ENCODE measurements around the gene MEG3.

MEG3 gene

GRCh38 chr14:100807496-100807895, 18.4 kb upstream of the MEG3 start:
- Histone ChIP-seq H3F3A (ENCODE audit: insufficient read depth) (no peaks in the 10 kb centered on the region), H3K79me2 (ENCODE audit: insufficient read depth, low read length) (no peaks in the 10 kb centered on the region), H3K9ac (ENCODE audit: low read length) (no peak overlapping the region), H3K27ac (ENCODE audit: low read depth, low read length) (no peak overlapping the region), H3K9me3 (ENCODE audit: insufficient read depth, low read length) (peaks cover 8% of the 10 kb centered on the region; the same call in 1 of the 2 replicates), H3K36me3 (ENCODE audit: low read length) (no peaks in the 10 kb centered on the region), H3K4me3 (ENCODE audit: insufficient read depth, low read length, poor library complexity, severe bottlenecking) (no peak overlapping the region), H3K4me2 (ENCODE audit: low read depth, low read length, poor library complexity, severe bottlenecking) (no peak overlapping the region), H4K20me1 (ENCODE audit: low read depth, low read length) (no peaks in the 10 kb centered on the region), H2AFZ (ENCODE audit: low read depth, low read length, severe bottlenecking) (no peak overlapping the region), H3K27me3 (ENCODE audit: low read length) (no peaks in the 10 kb centered on the region), H3K9me2 (replicated peaks; ENCODE audit: insufficient read depth, low read length) (no peaks in the 10 kb centered on the region)
- TF ChIP-seq EZH2phosphoT487 (conservative IDR thresholded peaks at IDR 0.05; ENCODE audit: low read length), result no peak

GRCh38 chr14:100807979-100808734, 17.8 kb upstream of the MEG3 start:
- Histone ChIP-seq H3K27ac (ENCODE audit: low read depth, low read length) (no peak overlapping the region), H3K9ac (ENCODE audit: low read length) (no peak overlapping the region), H4K20me1 (ENCODE audit: low read depth, low read length) (no peaks in the 10 kb centered on the region), H3K9me3 (ENCODE audit: insufficient read depth, low read length) (peaks cover 8% of the 10 kb centered on the region; the same call in 1 of the 2 replicates), H3K36me3 (ENCODE audit: low read length) (no peaks in the 10 kb centered on the region), H3K4me3 (ENCODE audit: insufficient read depth, low read length, poor library complexity, severe bottlenecking) (no peak overlapping the region), H3K4me2 (ENCODE audit: low read depth, low read length, poor library complexity, severe bottlenecking) (no peak overlapping the region), H3F3A (ENCODE audit: insufficient read depth) (no peaks in the 10 kb centered on the region), H2AFZ (ENCODE audit: low read depth, low read length, severe bottlenecking) (no peak overlapping the region), H3K79me2 (ENCODE audit: insufficient read depth, low read length) (no peaks in the 10 kb centered on the region), H3K27me3 (ENCODE audit: low read length) (no peaks in the 10 kb centered on the region), H3K9me2 (replicated peaks; ENCODE audit: insufficient read depth, low read length) (no peaks in the 10 kb centered on the region)
- TF ChIP-seq CTCF (IDR thresholded peaks at IDR 0.05; ENCODE audit: insufficient read depth, low read length, poor library complexity, severe bottlenecking) (no peak), EZH2phosphoT487 (conservative IDR thresholded peaks at IDR 0.05; ENCODE audit: low read length) (no peak)

DNA sequence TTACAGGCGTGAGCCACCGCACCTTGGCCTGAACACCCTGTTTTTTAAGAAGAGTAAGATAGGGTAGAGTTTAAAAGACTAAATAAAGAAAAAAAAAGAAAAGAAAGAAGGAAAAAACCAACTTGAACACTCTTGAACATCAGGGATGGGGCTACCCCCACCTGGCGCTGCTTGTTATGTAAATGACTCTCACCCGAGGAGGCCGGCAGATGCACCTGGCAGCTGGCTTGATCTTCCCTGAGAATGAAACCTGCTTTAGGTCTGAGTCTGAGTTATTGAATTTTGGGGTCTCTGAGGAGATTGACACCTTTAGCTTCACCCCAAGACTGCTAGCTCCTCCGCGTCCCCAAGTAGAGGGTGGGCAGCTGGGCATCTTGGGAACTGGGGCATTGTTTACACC, 15.5 kb upstream of the MEG3 start:
- Histone ChIP-seq H3K27me3 (ENCODE audit: low read length) (no peaks in the 10 kb centered on the region), H3K9me2 (replicated peaks; ENCODE audit: insufficient read depth, low read length) (no peaks in the 10 kb centered on the region), H3K36me3 (ENCODE audit: low read length) (no peaks in the 10 kb centered on the region), H3K79me2 (ENCODE audit: insufficient read depth, low read length) (no peaks in the 10 kb centered on the region), H3K9me3 (ENCODE audit: insufficient read depth, low read length) (peaks cover 8% of the 10 kb centered on the region; the same call in 1 of the 2 replicates), H3K4me3 (ENCODE audit: insufficient read depth, low read length, poor library complexity, severe bottlenecking) (no peak overlapping the region), H3K4me2 (ENCODE audit: low read depth, low read length, poor library complexity, severe bottlenecking) (no peak overlapping the region), H3F3A (ENCODE audit: insufficient read depth) (no peaks in the 10 kb centered on the region), H2AFZ (ENCODE audit: low read depth, low read length, severe bottlenecking) (no peak overlapping the region), H3K27ac (ENCODE audit: low read depth, low read length) (no peak overlapping the region), H4K20me1 (ENCODE audit: low read depth, low read length) (no peaks in the 10 kb centered on the region), H3K9ac (ENCODE audit: low read length) (no peak overlapping the region)
- TF ChIP-seq CTCF (IDR thresholded peaks at IDR 0.05; ENCODE audit: insufficient read depth, low read length, poor library complexity, severe bottlenecking) (no peak), EZH2phosphoT487 (conservative IDR thresholded peaks at IDR 0.05; ENCODE audit: low read length) (no peak)

- Histone ChIP-seq H3K79me2 (ENCODE audit: insufficient read depth, low read length) (no peaks in the 10 kb centered on the region), H3K27me3 (ENCODE audit: low read length) (no peaks in the 10 kb centered on the region), H3K36me3 (ENCODE audit: low read length) (no peaks in the 10 kb centered on the region), H3K9me3 (ENCODE audit: insufficient read depth, low read length) (peaks cover 8% of the 10 kb centered on the region; the same call in 1 of the 2 replicates), H3K4me2 (ENCODE audit: low read depth, low read length, poor library complexity, severe bottlenecking) (no peak overlapping the region), H3K27ac (ENCODE audit: low read depth, low read length) (no peak overlapping the region), H3F3A (ENCODE audit: insufficient read depth) (no peaks in the 10 kb centered on the region), H3K4me3 (ENCODE audit: insufficient read depth, low read length, poor library complexity, severe bottlenecking) (no peak overlapping the region), H3K9me2 (replicated peaks; ENCODE audit: insufficient read depth, low read length) (no peaks in the 10 kb centered on the region), H2AFZ (ENCODE audit: low read depth, low read length, severe bottlenecking) (no peak overlapping the region), H4K20me1 (ENCODE audit: low read depth, low read length) (no peaks in the 10 kb centered on the region), H3K9ac (ENCODE audit: low read length) (no peak overlapping the region)
- TF ChIP-seq CTCF (IDR thresholded peaks at IDR 0.05; ENCODE audit: insufficient read depth, low read length, poor library complexity, severe bottlenecking) (no peak), EZH2phosphoT487 (conservative IDR thresholded peaks at IDR 0.05; ENCODE audit: low read length) (no peak)
Observed at GRCh38 chr14:100810861-100811461, 15.0 kb upstream of the MEG3 start.
